Measurements from ENCODE around the gene PLOD3. TPM values are rescaled to one million over a fixed set of nuclear protein-coding genes. Genes with fewer than 3 reads are reported as not detected.

Gene PLOD3
- total and polyA plus RNA-seq, 9 of the 15 experiments (the other 6 are each of a cell fraction or from before 2014, with no cell fraction given), result 2.8 to 101 (median 30.9) TPM

GRCh38 chr7:101165075-101165957 lies 52.1 kb downstream of the PLOD3 start, which contains the start of gene VGF (continued):
- TF ChIP-seq NONO (IDR thresholded peaks at IDR 0.05; ENCODE audit: low read depth in 2 of 2, low read length in 1 of 2), result peak in 1 of 2 experiments; percentile 85; a peak in 1 of 4 replicates
- TF ChIP-seq UBTF (IDR thresholded peaks at IDR 0.05; ENCODE audit: borderline replicate concordance in 1 of 2, low read depth in 2 of 2, low read length in 2 of 2), result peak in 1 of 2 experiments; percentile 91; a peak in 2 of 4 replicates
- TF ChIP-seq JUN (IDR thresholded peaks at IDR 0.05; ENCODE audit: borderline replicate concordance, low read depth, low read length), result peak; percentile 89
- TF ChIP-seq JUN (CRISPR knock-in tag; IDR thresholded peaks at IDR 0.05; ENCODE audit: borderline replicate concordance), result peak; percentile 88; the same call in 1 of the 2 replicates
- TF ChIP-seq MIER1 (IDR thresholded peaks at IDR 0.05; ENCODE audit: low read depth), result peak; percentile 97
- peak; percentile 47; the same call in 1 of the 2 replicates for TF ChIP-seq POLR2G (IDR thresholded peaks at IDR 0.05; ENCODE audit: low read depth, low read length)
- no peak for TF ChIP-seq FOXM1 (IDR thresholded peaks at IDR 0.05; ENCODE audit: low read depth)
- TF ChIP-seq FOXM1 (CRISPR knock-in tag; IDR thresholded peaks at IDR 0.05; ENCODE audit: low read depth), result peak; percentile 99
- no peak for TF ChIP-seq ZNF253 (CRISPR knock-in tag; conservative IDR thresholded peaks at IDR 0.05)
- peak; percentile 53; the same call in 1 of the 2 replicates for TF ChIP-seq ELF1 (tag; IDR thresholded peaks at IDR 0.05)
- TF ChIP-seq SP1 (CRISPR knock-in tag; IDR thresholded peaks at IDR 0.05), result peak; percentile 91
- TF ChIP-seq PCBP1 (IDR thresholded peaks at IDR 0.05; ENCODE audit: low read depth, low read length, poor library complexity, severe bottlenecking), result peak; percentile 89
- TF ChIP-seq E2F6 (IDR thresholded peaks at IDR 0.05; ENCODE audit: borderline replicate concordance in 1 of 2, extremely low read depth in 1 of 2, insufficient read depth in 1 of 2, insufficient read length in 1 of 2, low read depth in 1 of 2, low read length in 1 of 2, poor library complexity in 1 of 2, severe bottlenecking in 1 of 2), result peak; percentile 30 to 84

Data from K562 (cell line).